H1 (cell line): ENCODE measurements around the gene LANCL1. TPM values are rescaled to one million over a fixed set of nuclear protein-coding genes. Genes with fewer than 3 reads are reported as not detected.

ENCODE experiments used
- CBX5 ChIP-seq: fragments of 300-800, 300-1000 bp; sonication (generic); IDR thresholded peaks from 2 replicates; pipeline ENCODE4 v1.7.1; 2016; ENCODE audit warnings: antibody characterized with exemption, low read length, low read depth
- CHD7 ChIP-seq: fragments of 300-600 bp; sonication (generic); IDR thresholded peaks from 2 replicates; pipeline ENCODE4 v1.7.1; 2012; ENCODE audit warnings: low read length, moderate library complexity, mild to moderate bottlenecking, inconsistent platforms; ENCODE audit not compliant: insufficient replicate concordance
- CREB1 ChIP-seq: IDR thresholded peaks from 2 replicates; pipeline ENCODE4 v1.6.1; 2012; ENCODE audit warnings: inconsistent platforms
- RAD21 ChIP-seq, 2 experiments: IDR thresholded peaks in 1 of 2; conservative IDR thresholded peaks in 1 of 2; 2 replicates each; pipeline ENCODE4 v1.6.1; 2011; ENCODE audit warnings: low read depth in 2 of 2, low read length in 2 of 2, improper control_type of control experiment in 1 of 2, inconsistent platforms in 1 of 2, mild to moderate bottlenecking in 1 of 2, moderate library complexity in 1 of 2
- YY1 ChIP-seq: IDR thresholded peaks from 2 replicates; pipeline ENCODE4 v1.6.1; 2011; ENCODE audit warnings: low read depth, mild to moderate bottlenecking, low read length
- polyA plus RNA-seq, 7 experiments: library from polyadenylated mRNA; depleted of rRNA in 3 of 7; stranded (reverse) in 5 of 7; unstranded in 2 of 7; fragments of >200 nt in 5 of 7; fragments of 200-250 nt in 2 of 7; gene quantifications; 1 replicate in 5 of 7; 2 replicates in 1 of 7; 4 replicates in 1 of 7; pipeline versions ENCODE4 v1.2.1 to v1.2.3, GENCODE V29; 2011 to 2013; ENCODE audit warnings: missing spikeins in 2 of 7, mixed read lengths in 2 of 7
- total RNA-seq: library from RNA; stranded (reverse); fragmentation: NEBNext Ultra II Directional; extraction: Animal tissue kit (Norgen Biotek cat#: 25700); gene quantifications from 2 replicates; pipeline ENCODE4 v1.2.1, GENCODE V29; 2021

The LANCL1 gene
- total and polyA plus RNA-seq, 2 of the 8 experiments (the other 6 are each of a cell fraction or from before 2014, with no cell fraction given): 26.2 to 48.7 TPM

GRCh38 chr2:210387074-210387473 is 89.5 kb downstream of the LANCL1 start (continued):
- TF ChIP-seq CHD7 (no peak), YY1 (no peak), CREB1 (no peak), RAD21 (IDR thresholded peaks at IDR 0.05 in 1 of 2, conservative IDR thresholded peaks at IDR 0.05 in 1 of 2; ENCODE audit: low read depth in 2 of 2, low read length in 2 of 2) (no peak), CBX5 (no peak)
- TF ChIP-seq, all 59 proteins: peak for 0
